DND-41 (cell line): ENCODE data around the gene CAB39L.

ENCODE experiments used
- ATAC-seq: fragments of 200-7000 bp; cut with Tn5 transposase; 3 replicates; pipeline ENCODE4 v1.9.1; 2021; ENCODE audit warnings: low read depth; ENCODE audit not compliant: insufficient read depth
- DNase-seq: peaks from one replicate; pipeline ENCODE4 v3.0.0-alpha.2; 2020
- H2AFZ ChIP-seq: 2 replicates; pipeline ENCODE4 v1.6.0; 2012; ENCODE audit warnings: low read depth, low read length
- H3K27ac ChIP-seq: 2 replicates; pipeline ENCODE4 v1.5.1; 2012; ENCODE audit warnings: low read length, inconsistent platforms
- H3K27me3 ChIP-seq: fragments of 200-600 bp; sonication (generic); 2 replicates; pipeline ENCODE4 v1.6.0; 2012; ENCODE audit warnings: low read length, mild to moderate bottlenecking, inconsistent platforms; ENCODE audit not compliant: insufficient read depth, poor library complexity
- H3K36me3 ChIP-seq: 2 replicates; pipeline ENCODE4 v1.5.1; 2012; ENCODE audit warnings: low read length, inconsistent platforms; ENCODE audit not compliant: insufficient read depth
- H3K4me1 ChIP-seq: 2 replicates; pipeline ENCODE4 v1.5.1; 2012; ENCODE audit warnings: mild to moderate bottlenecking, low read length; ENCODE audit not compliant: insufficient read depth
- H3K4me2 ChIP-seq: 2 replicates; pipeline ENCODE4 v1.6.0; 2012; ENCODE audit warnings: mild to moderate bottlenecking, moderate library complexity, low read length, inconsistent platforms; ENCODE audit not compliant: insufficient read depth
- H3K4me3 ChIP-seq, 2 experiments: fragments of 200-600 bp in 1 of 2; shearing (Covaris generic) in 1 of 2; 2 replicates each; pipeline ENCODE4 v1.5.1; 2012 to 2016; ENCODE audit warnings: inconsistent platforms in 2 of 2, low read length in 2 of 2, mild to moderate bottlenecking in 2 of 2, low read depth in 1 of 2, moderate library complexity in 1 of 2
- H3K79me2 ChIP-seq: 2 replicates; pipeline ENCODE4 v1.6.0; 2012; ENCODE audit warnings: low read length, inconsistent platforms; ENCODE audit not compliant: insufficient read depth
- H3K9ac ChIP-seq: 2 replicates; pipeline ENCODE4 v1.6.0; 2012; ENCODE audit warnings: low read depth, mild to moderate bottlenecking, inconsistent platforms, low read length, moderate library complexity
- H3K9me3 ChIP-seq: 2 replicates; pipeline ENCODE4 v1.5.1; 2012; ENCODE audit warnings: low read length, moderate library complexity, mild to moderate bottlenecking, inconsistent platforms; ENCODE audit not compliant: insufficient read depth, severe bottlenecking
- H4K20me1 ChIP-seq: 2 replicates; pipeline ENCODE4 v1.6.0; 2012; ENCODE audit warnings: low read length; ENCODE audit not compliant: insufficient read depth
- CTCF ChIP-seq: IDR thresholded peaks from 2 replicates; pipeline ENCODE4 v1.5.1; 2012; ENCODE audit warnings: borderline replicate concordance, low read length, moderate library complexity, mild to moderate bottlenecking; ENCODE audit not compliant: poor library complexity, severe bottlenecking; ENCODE audit errors: extremely low read depth
- EZH2 ChIP-seq: IDR thresholded peaks from 3 replicates; pipeline ENCODE4 v1.6.1; 2012; ENCODE audit warnings: borderline replicate concordance, low read depth, mild to moderate bottlenecking, moderate library complexity, low read length, inconsistent platforms; ENCODE audit not compliant: severe bottlenecking

Gene CAB39L

GRCh38 chr13:49368688-49369087 is 75.2 kb downstream of the CAB39L start:
- TF ChIP-seq CTCF (no peak), EZH2 (no peak)
- Histone ChIP-seq H3K27ac (no peak overlapping the region), H3K79me2 (no peaks in the 10 kb centered on the region), H3K4me1 (no peaks in the 10 kb centered on the region), H4K20me1 (no peaks in the 10 kb centered on the region), H3K27me3 (no peaks in the 10 kb centered on the region), H3K4me2 (no peak overlapping the region), H3K36me3 (no peaks in the 10 kb centered on the region), H3K9me3 (no peaks in the 10 kb centered on the region), H3K9ac (no peak overlapping the region), H2AFZ (no peak overlapping the region), H3K4me3 (no peak overlapping the region)
- DNase-seq (no peak), ATAC-seq (no peak)

DNA sequence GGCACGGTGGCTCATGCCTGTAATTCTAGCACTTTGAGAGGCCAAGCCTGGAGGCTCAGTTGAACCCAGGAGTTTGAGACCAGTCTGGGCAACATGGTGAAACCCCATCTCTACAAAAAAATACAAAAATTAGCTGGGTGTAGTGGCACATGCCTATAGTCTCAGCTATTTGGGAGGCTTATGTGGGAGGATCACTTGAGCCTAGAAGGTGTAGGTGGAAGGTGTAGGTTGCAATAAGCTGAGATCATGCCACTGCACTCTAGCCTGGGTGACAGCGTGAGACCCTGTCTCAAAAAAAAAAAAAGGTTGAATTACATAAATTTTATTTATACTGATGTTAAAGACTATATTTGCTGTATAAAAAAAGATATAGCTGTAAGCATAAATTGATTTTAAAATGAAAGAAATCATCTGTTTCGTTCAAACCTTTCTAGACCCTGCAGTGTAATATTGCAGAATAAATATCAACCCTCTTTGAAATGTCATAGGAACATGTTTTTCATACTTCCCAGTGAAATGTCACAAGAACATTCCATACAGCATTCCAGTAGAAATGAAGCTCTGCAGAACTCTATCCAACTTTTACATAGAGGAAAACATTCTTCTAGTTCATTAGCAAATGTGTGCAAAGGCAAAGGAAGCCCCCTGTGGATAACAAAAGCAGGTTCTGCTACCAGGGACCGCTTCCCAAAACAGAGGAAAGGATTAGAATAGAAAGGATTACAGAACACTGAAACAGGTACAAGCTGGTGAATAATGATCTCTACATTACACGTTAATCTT is 76.0 kb downstream of the CAB39L start:
- Histone ChIP-seq H3K27me3 (no peaks in the 10 kb centered on the region), H3K36me3 (no peaks in the 10 kb centered on the region), H3K79me2 (no peaks in the 10 kb centered on the region), H3K27ac (no peak overlapping the region), H2AFZ (no peak overlapping the region), H3K4me1 (no peaks in the 10 kb centered on the region), H3K4me3 (no peak overlapping the region), H3K9ac (no peak overlapping the region), H3K9me3 (peaks cover 3% of the 10 kb centered on the region), H4K20me1 (no peaks in the 10 kb centered on the region), H3K4me2 (no peak overlapping the region)
- TF ChIP-seq EZH2, result no peak
- TF ChIP-seq CTCF, result no peak
- DNase-seq (no peak), ATAC-seq (no peak)

DNA sequence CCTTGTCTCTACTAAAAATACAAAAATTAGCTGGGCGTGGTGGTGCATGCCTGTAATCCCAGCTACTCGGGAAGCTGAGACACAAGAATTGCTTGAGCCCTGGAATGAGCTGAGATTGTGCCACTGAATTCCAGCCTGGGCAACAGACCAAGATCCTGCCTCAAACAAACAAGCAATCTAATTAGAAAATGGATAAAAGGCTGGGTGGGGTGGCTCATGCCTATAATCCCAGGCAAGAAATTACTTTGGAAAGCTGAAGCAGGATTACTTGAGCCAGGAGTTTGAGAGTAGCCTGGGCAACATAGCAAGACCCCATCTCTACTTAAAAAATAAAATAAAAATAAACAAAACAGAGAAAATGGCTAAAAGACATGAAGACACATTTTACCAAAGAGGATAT is 77.0 kb downstream of the CAB39L start:
- Histone ChIP-seq H3K9ac (no peak overlapping the region), H2AFZ (no peak overlapping the region)
- TF ChIP-seq CTCF (no peak), EZH2 (no peak)

More for the DNA sequence above, 77.0 kb downstream of the CAB39L start:
- Histone ChIP-seq H3K79me2 (no peaks in the 10 kb centered on the region), H4K20me1 (no peaks in the 10 kb centered on the region), H3K4me2 (no peak overlapping the region), H3K27me3 (no peaks in the 10 kb centered on the region), H3K4me3 (no peak overlapping the region), H3K4me1 (no peaks in the 10 kb centered on the region), H3K36me3 (no peaks in the 10 kb centered on the region), H3K9me3 (peaks cover 3% of the 10 kb centered on the region), H3K27ac (no peak overlapping the region)
- ATAC-seq, result no peak
- DNase-seq, result no peak
